GM12892 (cell line): ENCODE data around the gene PLSCR3.

Experiments
- POLR2A ChIP-seq: IDR thresholded peaks from 2 replicates; pipeline ENCODE4 v1.6.1; 2011; ENCODE audit warnings: low read depth, low read length, control low read depth
- POLR2AphosphoS5 ChIP-seq: IDR thresholded peaks from 2 replicates; pipeline ENCODE4 v1.6.1; 2011; ENCODE audit warnings: low read depth, low read length, control low read depth

DNA sequence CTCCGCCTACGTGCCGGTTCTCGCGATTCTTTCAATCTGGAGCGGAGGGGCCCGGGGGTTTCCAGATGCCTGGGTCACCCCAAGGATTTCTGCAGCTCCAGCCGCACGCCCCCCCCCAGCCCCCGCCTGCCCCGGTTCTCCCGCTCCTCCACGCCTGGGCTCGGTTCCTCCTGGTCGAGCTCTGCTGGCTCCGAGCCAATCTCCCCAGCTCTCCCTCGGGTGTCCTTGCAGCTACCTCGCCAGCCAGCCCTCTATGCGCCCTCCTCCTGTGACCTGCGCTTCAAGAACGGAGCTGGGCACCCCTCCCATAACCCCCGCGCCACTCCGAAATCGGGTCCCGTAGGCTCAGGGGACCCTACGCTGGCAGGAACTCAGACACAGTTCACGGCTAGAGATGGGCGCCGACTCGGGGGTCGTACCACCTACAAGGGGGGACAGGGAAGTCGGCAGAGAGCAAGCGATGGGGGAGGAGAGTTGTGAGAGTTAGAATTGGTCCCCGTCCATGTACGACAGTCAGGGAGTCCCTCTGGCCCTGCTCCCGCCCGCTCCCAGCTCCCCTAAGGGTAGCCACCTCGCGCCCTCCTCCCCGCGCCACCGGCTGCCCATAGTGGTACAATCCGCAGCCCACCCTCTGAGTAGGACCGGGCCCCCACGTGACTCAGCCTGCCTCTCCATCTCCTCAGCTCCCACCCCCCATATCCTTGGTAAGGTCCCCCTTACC lies 45.9 kb upstream of the PLSCR3 start:
- TF ChIP-seq POLR2AphosphoS5 (no peak), POLR2A (no peak)
